HG02973 (cell line): ENCODE measurements around the gene DCHS2.
A peak's percentile ranks its signal among the peaks of the same experiment; 100 is the strongest.

Source experiments
- ATAC-seq: cut with Tn5 transposase; IDR thresholded peaks from one replicate; pipeline ENCODE4 v1.9.1; 2021; ENCODE audit warnings: moderate library complexity; ENCODE audit not compliant: unreplicated experiment

Gene DCHS2

GRCh38 chr4:154390324-154390723 is 101.3 kb downstream of the DCHS2 start:
- ATAC-seq: no peak

- ATAC-seq: no peak
Observed at GRCh38 chr4:154389148-154389547, 102.5 kb downstream of the DCHS2 start.

GRCh38 chr4:154384012-154384411 is 107.6 kb downstream of the DCHS2 start:
- ATAC-seq: no peak

- no peak for ATAC-seq
Observed at GRCh38 chr4:154376486-154376885, 115.1 kb downstream of the DCHS2 start.

GRCh38 chr4:154368060-154368459 is 123.5 kb downstream of the DCHS2 start:
- ATAC-seq: peak; percentile 86

GRCh38 chr4:154367659-154368058 is 123.9 kb downstream of the DCHS2 start:
- no peak for ATAC-seq

- no peak for ATAC-seq
Observed at GRCh38 chr4:154366956-154367355, 124.6 kb downstream of the DCHS2 start.

- ATAC-seq: no peak
Observed at GRCh38 chr4:154364066-154364845, 127.3 kb downstream of the DCHS2 start.

- ATAC-seq: no peak
Observed at GRCh38 chr4:154361450-154361849, 130.1 kb downstream of the DCHS2 start.

GRCh38 chr4:154360491-154360890 is 131.1 kb downstream of the DCHS2 start:
- ATAC-seq: no peak

- ATAC-seq: no peak
Observed at GRCh38 chr4:154354883-154355282, 136.7 kb downstream of the DCHS2 start.

GRCh38 chr4:154349829-154350228 is 141.8 kb downstream of the DCHS2 start:
- peak; percentile 47 for ATAC-seq

GRCh38 chr4:154348657-154349056 is 142.9 kb downstream of the DCHS2 start:
- no peak for ATAC-seq

GRCh38 chr4:154345359-154345758 is 146.2 kb downstream of the DCHS2 start:
- ATAC-seq: no peak

GRCh38 chr4:154344686-154345085 is 146.9 kb downstream of the DCHS2 start:
- no peak for ATAC-seq

- no peak for ATAC-seq
Observed at GRCh38 chr4:154343651-154344050, 147.9 kb downstream of the DCHS2 start.

- ATAC-seq: no peak
Observed at GRCh38 chr4:154341448-154341847, 150.2 kb downstream of the DCHS2 start.

- no peak for ATAC-seq
Observed at GRCh38 chr4:154335588-154335987, 156.0 kb downstream of the DCHS2 start.

- ATAC-seq: peak; percentile 82
Observed at GRCh38 chr4:154332681-154333421, 158.7 kb downstream of the DCHS2 start.

- no peak for ATAC-seq
Observed at GRCh38 chr4:154329939-154330338, 161.7 kb downstream of the DCHS2 start.

- ATAC-seq: no peak
Observed at GRCh38 chr4:154329268-154329868, 162.2 kb downstream of the DCHS2 start.

- ATAC-seq: no peak
Observed at GRCh38 chr4:154328030-154328429, 163.6 kb downstream of the DCHS2 start.
